Measurements from ENCODE around the gene HNRNPC.
"Not testable (repeated sequence)": the region's sequence is repeated elsewhere in the genome, so short reads cannot be mapped to it uniquely, and the experiment has no call there.

The HNRNPC gene

GRCh38 chr14:21298358-21298757 lies 29.1 kb upstream of the HNRNPC start:
- in situ Hi-C loops (cut with MboI; ENCODE audit: low sequenced_read_pairs, unreplicated experiment): no loop called here
- TF ChIP-seq CTCF (IDR thresholded peaks at IDR 0.05; ENCODE audit: borderline replicate concordance, control extremely low read depth, extremely low read depth, insufficient read depth, missing control alignments): no peak
- no peak for DNase-seq (ENCODE audit: low spot score)

GRCh38 chr14:21294026-21294425 lies 24.8 kb upstream of the HNRNPC start:
- in situ Hi-C loops (cut with MboI; ENCODE audit: low sequenced_read_pairs, unreplicated experiment); DNase-seq (ENCODE audit: low spot score): not testable (repeated sequence)

- TF ChIP-seq CTCF (IDR thresholded peaks at IDR 0.05; ENCODE audit: borderline replicate concordance, control extremely low read depth, extremely low read depth, insufficient read depth, missing control alignments): no peak
- in situ Hi-C loops (cut with MboI; ENCODE audit: low sequenced_read_pairs, unreplicated experiment): no loop called here
- DNase-seq (ENCODE audit: low spot score): no peak
Measured at GRCh38 chr14:21287168-21287567, 17.9 kb upstream of the HNRNPC start.

GRCh38 chr14:21286516-21286915 lies 17.3 kb upstream of the HNRNPC start:
- DNase-seq (ENCODE audit: low spot score); in situ Hi-C loops (cut with MboI; ENCODE audit: low sequenced_read_pairs, unreplicated experiment): not testable (repeated sequence)

GRCh38 chr14:21281917-21282316 lies 12.7 kb upstream of the HNRNPC start:
- DNase-seq (ENCODE audit: low spot score); in situ Hi-C loops (cut with MboI; ENCODE audit: low sequenced_read_pairs, unreplicated experiment): not testable (repeated sequence)

- in situ Hi-C loops (cut with MboI; ENCODE audit: low sequenced_read_pairs, unreplicated experiment): no loop called here
- DNase-seq (ENCODE audit: low spot score): no peak
- TF ChIP-seq CTCF (IDR thresholded peaks at IDR 0.05; ENCODE audit: borderline replicate concordance, control extremely low read depth, extremely low read depth, insufficient read depth, missing control alignments): no peak
Measured at GRCh38 chr14:21279783-21280182, 10.5 kb upstream of the HNRNPC start, which contains the start of gene RPGRIP1. TSS of gene RPGRIP1 (plus strand) at chr14:21280083. CDS start at chr14:21287977, 7,894 bp downstream.

- no peak for TF ChIP-seq CTCF (IDR thresholded peaks at IDR 0.05; ENCODE audit: borderline replicate concordance, control extremely low read depth, extremely low read depth, insufficient read depth, missing control alignments)
- DNase-seq (ENCODE audit: low spot score): no peak
- in situ Hi-C loops (cut with MboI; ENCODE audit: low sequenced_read_pairs, unreplicated experiment): no loop called here
Measured at GRCh38 chr14:21278632-21279031, 9.4 kb upstream of the HNRNPC start.

GRCh38 chr14:21275261-21275858 lies 6.1 kb upstream of the HNRNPC start:
- no peak for DNase-seq (ENCODE audit: low spot score)

GRCh38 chr14:21272661-21273060 lies 3.4 kb upstream of the HNRNPC start:
- in situ Hi-C loops (cut with MboI; ENCODE audit: low sequenced_read_pairs, unreplicated experiment); DNase-seq (ENCODE audit: low spot score): not testable (repeated sequence)

More at GRCh38 chr14:21275261-21275858, 6.1 kb upstream of the HNRNPC start:
- TF ChIP-seq CTCF (IDR thresholded peaks at IDR 0.05; ENCODE audit: borderline replicate concordance, control extremely low read depth, extremely low read depth, insufficient read depth, missing control alignments): no peak
- in situ Hi-C loops (cut with MboI; ENCODE audit: low sequenced_read_pairs, unreplicated experiment): no loop called here

Measured in GM13976 (cell line).